ENCODE measurements around the gene RNU6-9. TPM values are rescaled to one million over a fixed set of nuclear protein-coding genes. Genes with fewer than 3 reads are reported as not detected.

Gene RNU6-9
- total RNA-seq, 1 donor from 2014 or later, result not detected

DNA sequence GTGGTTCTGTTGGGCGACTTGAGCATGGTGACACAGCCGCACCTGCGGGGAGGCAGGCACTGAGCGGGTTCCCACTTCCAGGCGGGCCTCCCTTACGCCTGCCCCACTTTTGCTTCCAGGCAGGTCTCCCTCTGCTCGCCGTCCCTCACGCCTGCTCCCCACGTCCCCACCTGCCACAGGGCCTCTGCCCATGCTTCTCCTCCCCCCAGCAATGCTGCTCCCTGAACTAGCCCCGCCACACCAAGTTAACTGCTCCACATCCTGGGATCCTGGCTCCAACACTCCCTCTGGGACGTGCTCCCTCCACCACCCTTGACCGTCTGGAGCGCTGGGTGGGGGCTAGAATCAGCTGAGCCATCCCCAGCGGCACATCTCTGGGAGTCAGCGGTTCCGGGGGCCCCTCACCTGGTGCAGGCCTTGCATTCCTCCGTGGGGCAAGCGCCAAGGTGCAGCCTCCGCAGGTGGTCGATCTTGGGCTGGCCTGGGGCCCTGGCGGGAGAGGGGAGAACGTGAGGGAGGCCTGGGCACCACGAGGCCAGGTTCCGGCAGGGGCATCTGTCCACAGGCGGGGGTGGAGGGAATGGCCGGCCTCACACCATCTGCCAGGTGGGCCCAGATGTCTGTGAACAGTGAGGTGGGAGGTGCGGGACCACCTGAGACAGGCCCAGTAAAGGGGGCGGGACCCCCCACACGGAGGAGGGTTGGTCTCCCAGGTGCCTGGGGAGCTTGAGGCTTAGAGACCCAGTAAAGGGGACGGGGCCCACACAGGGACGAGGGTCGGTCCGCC is 24.6 kb upstream of the RNU6-9 start:
- Mint-ChIP-seq H3K4me3 (ENCODE audit: unreplicated experiment) (no peak overlapping the region), H3K27ac (ENCODE audit: unreplicated experiment) (no peak overlapping the region), H3K9me3 (ENCODE audit: unreplicated experiment) (peaks cover 14% of the 10 kb centered on the region), H3K36me3 (ENCODE audit: unreplicated experiment) (peaks cover 5% of the 10 kb centered on the region), H3K4me1 (ENCODE audit: low read depth, unreplicated experiment) (peaks cover 6% of the 10 kb centered on the region), H3K27me3 (ENCODE audit: unreplicated experiment) (peaks cover 10% of the 10 kb centered on the region)
- no peak for DNase-seq
- TF ChIP-seq, protein P1, sequence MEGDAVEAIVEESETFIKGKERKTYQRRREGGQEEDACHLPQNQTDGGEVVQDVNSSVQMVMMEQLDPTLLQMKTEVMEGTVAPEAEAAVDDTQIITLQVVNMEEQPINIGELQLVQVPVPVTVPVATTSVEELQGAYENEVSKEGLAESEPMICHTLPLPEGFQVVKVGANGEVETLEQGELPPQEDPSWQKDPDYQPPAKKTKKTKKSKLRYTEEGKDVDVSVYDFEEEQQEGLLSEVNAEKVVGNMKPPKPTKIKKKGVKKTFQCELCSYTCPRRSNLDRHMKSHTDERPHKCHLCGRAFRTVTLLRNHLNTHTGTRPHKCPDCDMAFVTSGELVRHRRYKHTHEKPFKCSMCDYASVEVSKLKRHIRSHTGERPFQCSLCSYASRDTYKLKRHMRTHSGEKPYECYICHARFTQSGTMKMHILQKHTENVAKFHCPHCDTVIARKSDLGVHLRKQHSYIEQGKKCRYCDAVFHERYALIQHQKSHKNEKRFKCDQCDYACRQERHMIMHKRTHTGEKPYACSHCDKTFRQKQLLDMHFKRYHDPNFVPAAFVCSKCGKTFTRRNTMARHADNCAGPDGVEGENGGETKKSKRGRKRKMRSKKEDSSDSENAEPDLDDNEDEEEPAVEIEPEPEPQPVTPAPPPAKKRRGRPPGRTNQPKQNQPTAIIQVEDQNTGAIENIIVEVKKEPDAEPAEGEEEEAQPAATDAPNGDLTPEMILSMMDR (IDR thresholded peaks at IDR 0.05; ENCODE audit: partially characterized antibody, unreplicated experiment), result no peak

DNA sequence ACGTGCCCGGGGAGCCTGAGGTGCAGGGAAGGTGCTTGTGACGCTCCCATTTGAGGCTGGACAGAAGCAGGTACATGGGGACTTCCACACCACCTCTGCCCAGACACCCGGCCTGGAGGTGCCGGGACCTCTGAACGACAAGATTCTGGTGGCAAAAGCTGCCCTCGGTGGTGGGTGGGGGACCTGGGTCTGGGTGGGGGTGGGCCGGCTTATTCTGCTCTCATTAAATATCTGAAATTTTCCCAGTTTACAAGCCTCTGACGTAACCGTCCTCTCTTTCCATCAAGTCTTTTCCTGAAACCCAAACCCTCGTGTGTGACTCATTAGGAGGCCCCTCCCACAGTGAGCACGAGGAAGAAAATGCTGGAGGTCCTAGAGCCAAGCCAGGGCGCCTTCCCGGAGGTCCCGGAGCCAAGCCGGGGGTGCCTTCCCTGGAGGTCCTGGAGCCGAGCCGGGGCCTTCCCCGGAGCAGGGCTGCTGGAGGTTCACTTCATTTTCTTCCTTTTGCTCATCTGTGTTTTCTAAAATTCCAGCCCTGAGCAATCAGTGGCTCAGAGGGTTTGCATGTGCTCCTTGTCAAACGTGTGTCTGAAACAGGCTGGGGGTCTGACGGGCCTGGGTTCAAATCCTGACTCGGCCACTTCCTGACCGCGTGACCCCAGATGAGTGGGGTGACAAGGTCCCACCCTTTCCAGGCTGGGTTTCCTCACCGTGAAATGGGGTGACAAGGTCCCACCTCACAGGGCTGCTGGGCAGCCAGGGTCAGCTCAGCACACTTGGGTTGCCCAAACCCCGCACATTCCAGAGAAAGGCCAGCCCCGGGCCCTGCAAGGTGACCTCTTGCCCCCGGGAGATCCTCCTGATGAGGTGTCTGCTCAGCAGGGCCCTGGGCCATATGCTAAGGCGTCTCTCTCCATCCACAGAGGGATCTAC is 23.8 kb upstream of the RNU6-9 start:
- TF ChIP-seq, protein P1 (IDR thresholded peaks at IDR 0.05; ENCODE audit: partially characterized antibody, unreplicated experiment), result no peak
- no peak overlapping the region for H3K27ac Mint-ChIP-seq (ENCODE audit: unreplicated experiment)
- peaks cover 10% of the 10 kb centered on the region for H3K27me3 Mint-ChIP-seq (ENCODE audit: unreplicated experiment)
- H3K4me1 Mint-ChIP-seq (ENCODE audit: low read depth, unreplicated experiment), result peaks cover 6% of the 10 kb centered on the region
- no peak for DNase-seq
- peaks cover 11% of the 10 kb centered on the region for H3K9me3 Mint-ChIP-seq (ENCODE audit: unreplicated experiment)
- peaks cover 5% of the 10 kb centered on the region for H3K36me3 Mint-ChIP-seq (ENCODE audit: unreplicated experiment)
- H3K4me3 Mint-ChIP-seq (ENCODE audit: unreplicated experiment), result peak overlapping the region; percentile 38

DNA sequence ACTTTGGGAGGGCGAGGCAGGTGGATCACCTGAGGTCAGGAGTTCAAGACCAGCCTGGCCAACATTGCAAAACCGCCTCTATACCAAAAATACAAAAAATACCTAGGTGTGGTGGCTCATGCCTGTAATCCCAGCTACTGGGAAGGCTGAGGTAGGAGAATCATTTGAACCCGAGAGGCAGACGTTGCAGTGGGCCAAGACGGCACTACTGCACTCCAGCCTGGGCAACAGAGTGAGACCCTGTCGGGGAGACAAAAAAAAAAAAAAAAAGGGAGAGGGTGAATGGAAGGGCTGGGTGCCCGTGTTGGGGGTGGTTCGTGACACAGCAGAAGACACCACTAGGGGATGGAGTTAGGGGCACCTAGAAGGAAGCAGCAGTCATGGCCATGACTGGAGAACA is 23.0 kb upstream of the RNU6-9 start:
- Mint-ChIP-seq H3K4me1 (ENCODE audit: low read depth, unreplicated experiment) (peaks cover 6% of the 10 kb centered on the region), H3K36me3 (ENCODE audit: unreplicated experiment) (peaks cover 5% of the 10 kb centered on the region), H3K27ac (ENCODE audit: unreplicated experiment) (no peak overlapping the region), H3K27me3 (ENCODE audit: unreplicated experiment) (peaks cover 8% of the 10 kb centered on the region), H3K9me3 (ENCODE audit: unreplicated experiment) (peaks cover 10% of the 10 kb centered on the region), H3K4me3 (ENCODE audit: unreplicated experiment) (no peak overlapping the region)
- no peak for DNase-seq
- TF ChIP-seq, protein P1 (IDR thresholded peaks at IDR 0.05; ENCODE audit: partially characterized antibody, unreplicated experiment), result no peak

DNA sequence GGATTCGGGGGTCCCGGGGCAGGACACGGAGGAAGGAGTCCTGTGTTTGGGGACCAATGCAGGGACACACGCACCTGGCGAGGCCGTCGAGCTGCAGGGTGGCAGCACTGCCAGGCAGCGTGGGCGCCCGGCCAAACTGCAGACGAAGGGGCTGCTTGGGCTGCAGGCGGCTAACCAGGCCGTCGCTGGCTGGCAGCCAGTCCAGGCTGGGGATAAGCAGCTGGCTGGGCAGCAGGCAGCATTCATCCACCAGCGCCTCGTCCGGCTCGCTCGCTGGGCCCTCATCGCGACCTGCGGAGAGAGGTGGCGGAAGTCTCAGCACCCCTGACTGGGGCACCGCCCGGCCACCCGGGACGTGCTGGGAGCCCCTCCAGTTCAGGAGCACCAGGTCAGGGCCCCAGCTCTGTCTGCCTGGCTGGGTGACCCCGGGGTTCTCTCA is 22.3 kb upstream of the RNU6-9 start:
- H3K9me3 Mint-ChIP-seq (ENCODE audit: unreplicated experiment), result peaks cover 12% of the 10 kb centered on the region
- TF ChIP-seq, protein P1 (IDR thresholded peaks at IDR 0.05; ENCODE audit: partially characterized antibody, unreplicated experiment), result no peak

More for the DNA sequence above, 22.3 kb upstream of the RNU6-9 start:
- no peak overlapping the region for H3K4me3 Mint-ChIP-seq (ENCODE audit: unreplicated experiment)
- DNase-seq, result no peak
- H3K27ac Mint-ChIP-seq (ENCODE audit: unreplicated experiment), result no peak overlapping the region
- H3K36me3 Mint-ChIP-seq (ENCODE audit: unreplicated experiment), result peaks cover 5% of the 10 kb centered on the region
- H3K27me3 Mint-ChIP-seq (ENCODE audit: unreplicated experiment), result peaks cover 5% of the 10 kb centered on the region
- H3K4me1 Mint-ChIP-seq (ENCODE audit: low read depth, unreplicated experiment), result peaks cover 6% of the 10 kb centered on the region
